ENCODE measurements around the gene TFEB.

Gene TFEB

GRCh38 chr6:41763470-41763869 is 28.1 kb upstream of the TFEB start:
- DNase-seq, result no peak

GRCh38 chr6:41759905-41760579 is 24.6 kb upstream of the TFEB start:
- DNase-seq, result no peak

- no peak for DNase-seq
Observed at GRCh38 chr6:41759106-41759904, 23.9 kb upstream of the TFEB start.

GRCh38 chr6:41758641-41759035 is 23.2 kb upstream of the TFEB start:
- DNase-seq, result no peak

- DNase-seq, result no peak
Observed at GRCh38 chr6:41757931-41758640, 22.7 kb upstream of the TFEB start.

- no peak for DNase-seq
Observed at GRCh38 chr6:41757271-41757670, 21.9 kb upstream of the TFEB start.

- DNase-seq, result no peak
Observed at GRCh38 chr6:41756354-41756753, 20.9 kb upstream of the TFEB start.

GRCh38 chr6:41755895-41756294 is 20.5 kb upstream of the TFEB start:
- DNase-seq, result no peak

- no peak for DNase-seq
Observed at GRCh38 chr6:41750374-41750773, 15.0 kb upstream of the TFEB start.

GRCh38 chr6:41748542-41748941 is 13.1 kb upstream of the TFEB start:
- no peak for DNase-seq

GRCh38 chr6:41748102-41748477 is 12.7 kb upstream of the TFEB start:
- DNase-seq, result no peak

GRCh38 chr6:41747256-41748101 is 12.1 kb upstream of the TFEB start, which contains the start of gene PGC:
TSS of gene PGC (minus strand) at chr6:41747397. CDS start at chr6:41747334, 63 bp downstream.
- DNase-seq, result no peak

GRCh38 chr6:41746107-41746506 is 10.7 kb upstream of the TFEB start:
- DNase-seq, result no peak

GRCh38 chr6:41744236-41744787 is 8.9 kb upstream of the TFEB start:
- DNase-seq, result no peak

GRCh38 chr6:41743406-41744235 is 8.2 kb upstream of the TFEB start:
- no peak for DNase-seq

GRCh38 chr6:41741625-41742490 is 6.5 kb upstream of the TFEB start:
- DNase-seq, result no peak

- no peak for DNase-seq
Observed at GRCh38 chr6:41740366-41741162, 5.2 kb upstream of the TFEB start.

GRCh38 chr6:41739041-41739440 is 3.6 kb upstream of the TFEB start:
- no peak for DNase-seq

GRCh38 chr6:41737591-41738130 is 2.3 kb upstream of the TFEB start:
- DNase-seq, result no peak

All from NCI-H2081 treated with DMSO at 0.1 percent for 48 hours (cell line).